ENCODE measurements around the gene TBC1D2. TPM values are rescaled to one million over a fixed set of nuclear protein-coding genes. Genes with fewer than 3 reads are reported as not detected.
"Not testable (repeated sequence)": the region's sequence is repeated elsewhere in the genome, so short reads cannot be mapped to it uniquely, and the experiment has no call there.

Gene TBC1D2
- total and polyA plus RNA-seq, 2 donors (not counting 3 experiments of a cell fraction or from before 2014, with no cell fraction given) = 3.4 to 4.5 TPM

GRCh38 chr9:98175028-98175569 is 80.3 kb downstream of the TBC1D2 start:
- DNase-seq (ENCODE audit: low read depth, low spot score) (no peak), FAIRE-seq (no peak)
- no peak overlapping the region for H3K4me3 ChIP-seq (replicated peaks in 1 of 3; ENCODE audit: insufficient read depth in 1 of 3, low read depth in 1 of 3, low read length in 3 of 3)
- no TSS peak for BruUV-seq (replicated peaks)
- H3K79me2 ChIP-seq (ENCODE audit: control insufficient read depth, insufficient read depth, low read length) = no peaks in the 10 kb centered on the region
- ChIA-PET POLR2A (no interaction called here), CTCF (interaction anchor here (0.6 to 1.5 kb wide), 2 partner anchors 18 to 22 kb away, joined by 4 read pairs; no protein-coding TSS in a partner anchor)
- dilution Hi-C loops (cut with MboI; ENCODE audit: extremely low pct_ligation_motif_present, low sequenced_read_pairs) = no loop called here
- no peaks in the 10 kb centered on the region for H3K4me1 ChIP-seq (ENCODE audit: control insufficient read depth, extremely low read depth, insufficient read depth, low read length)
- no peak overlapping the region for H3K27ac ChIP-seq (ENCODE audit: insufficient read depth, low read depth, low read length)
- no peaks in the 10 kb centered on the region for H3K36me3 ChIP-seq (ENCODE audit: control insufficient read depth in 2 of 2, extremely low read depth in 1 of 2, insufficient read depth in 2 of 2, low read length in 2 of 2)
- no peaks in the 10 kb centered on the region for H3K27me3 ChIP-seq (ENCODE audit: control insufficient read depth in 2 of 2, insufficient read depth in 2 of 2, low read length in 2 of 2)
- H3K9me3 ChIP-seq (replicated peaks; ENCODE audit: control insufficient read depth, insufficient read depth, low read length) = no peaks in the 10 kb centered on the region
- intact Hi-C loops (cut with micrococcal nuclease) = no loop called here
- H2AFZ ChIP-seq (ENCODE audit: low read depth, low read length) = no peak overlapping the region
- no peak overlapping the region for H3K4me2 ChIP-seq (ENCODE audit: insufficient read depth, low read length)
- no peaks in the 10 kb centered on the region for H3K9me1 ChIP-seq (replicated peaks; ENCODE audit: control insufficient read depth, extremely low read depth, insufficient read depth, low read length)
- TF ChIP-seq GATA2 (IDR thresholded peaks at IDR 0.05; ENCODE audit: insufficient read depth, insufficient read length, low read depth, low read length) (no peak), POLR2AphosphoS5 (IDR thresholded peaks at IDR 0.05; ENCODE audit: insufficient read depth, low read depth, low read length) (no peak), MYC (IDR thresholded peaks at IDR 0.05; ENCODE audit: low read depth, low read length) (no peak), FOS (IDR thresholded peaks at IDR 0.05; ENCODE audit: borderline replicate concordance, insufficient read depth, low read length) (no peak), EZH2 (IDR thresholded peaks at IDR 0.05; ENCODE audit: borderline replicate concordance, low read depth, low read length, severe bottlenecking) (no peak), POLR2A (IDR thresholded peaks at IDR 0.05; ENCODE audit: low read depth, low read length) (no peak), JUN (IDR thresholded peaks at IDR 0.05; ENCODE audit: borderline replicate concordance, insufficient read depth, insufficient read length, low read depth) (no peak), MAX (IDR thresholded peaks at IDR 0.05; ENCODE audit: insufficient read depth, insufficient read length) (no peak)
- TF ChIP-seq, protein P1, sequence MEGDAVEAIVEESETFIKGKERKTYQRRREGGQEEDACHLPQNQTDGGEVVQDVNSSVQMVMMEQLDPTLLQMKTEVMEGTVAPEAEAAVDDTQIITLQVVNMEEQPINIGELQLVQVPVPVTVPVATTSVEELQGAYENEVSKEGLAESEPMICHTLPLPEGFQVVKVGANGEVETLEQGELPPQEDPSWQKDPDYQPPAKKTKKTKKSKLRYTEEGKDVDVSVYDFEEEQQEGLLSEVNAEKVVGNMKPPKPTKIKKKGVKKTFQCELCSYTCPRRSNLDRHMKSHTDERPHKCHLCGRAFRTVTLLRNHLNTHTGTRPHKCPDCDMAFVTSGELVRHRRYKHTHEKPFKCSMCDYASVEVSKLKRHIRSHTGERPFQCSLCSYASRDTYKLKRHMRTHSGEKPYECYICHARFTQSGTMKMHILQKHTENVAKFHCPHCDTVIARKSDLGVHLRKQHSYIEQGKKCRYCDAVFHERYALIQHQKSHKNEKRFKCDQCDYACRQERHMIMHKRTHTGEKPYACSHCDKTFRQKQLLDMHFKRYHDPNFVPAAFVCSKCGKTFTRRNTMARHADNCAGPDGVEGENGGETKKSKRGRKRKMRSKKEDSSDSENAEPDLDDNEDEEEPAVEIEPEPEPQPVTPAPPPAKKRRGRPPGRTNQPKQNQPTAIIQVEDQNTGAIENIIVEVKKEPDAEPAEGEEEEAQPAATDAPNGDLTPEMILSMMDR (IDR thresholded peaks at IDR 0.05; ENCODE audit: extremely low read depth in 1 of 2, insufficient read depth in 1 of 2, low read depth in 1 of 2, low read length in 2 of 2) = no peak
- no peak overlapping the region for H3K9ac ChIP-seq (replicated peaks; ENCODE audit: extremely low read depth, insufficient read depth, low read length)
- no peaks in the 10 kb centered on the region for H4K20me1 ChIP-seq (replicated peaks; ENCODE audit: control insufficient read depth, extremely low read depth, insufficient read depth, low read length)

DNA sequence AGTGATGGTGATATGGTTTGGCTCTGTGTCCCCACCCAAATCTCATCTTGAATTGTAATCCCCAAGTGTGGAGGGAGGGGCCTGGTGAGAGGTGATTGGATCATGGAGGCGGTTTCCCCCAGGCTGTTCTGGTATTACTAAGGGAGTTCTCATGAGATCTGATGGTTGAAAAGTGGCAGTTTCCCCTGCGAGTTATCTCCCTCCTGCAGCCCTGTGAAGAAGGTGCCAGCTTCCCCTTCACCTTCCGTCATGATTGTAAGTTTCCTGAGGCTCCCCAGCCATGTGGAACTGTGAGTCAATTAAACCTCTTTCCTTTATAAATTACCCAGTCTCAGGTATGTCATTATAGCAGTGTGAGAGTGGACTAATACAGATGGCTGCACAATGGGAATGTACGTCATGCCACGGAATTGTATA is 80.9 kb downstream of the TBC1D2 start:
- peak; percentile 51 for DNase-seq (ENCODE audit: low read depth, low spot score)
- H2AFZ ChIP-seq (ENCODE audit: low read depth, low read length); H3K27me3 ChIP-seq (ENCODE audit: control insufficient read depth in 2 of 2, insufficient read depth in 2 of 2, low read length in 2 of 2); BruUV-seq (replicated peaks); H3K27ac ChIP-seq (ENCODE audit: insufficient read depth, low read depth, low read length); H3K4me2 ChIP-seq (ENCODE audit: insufficient read depth, low read length); H3K9ac ChIP-seq (replicated peaks; ENCODE audit: extremely low read depth, insufficient read depth, low read length); H3K4me3 ChIP-seq (replicated peaks in 1 of 3; ENCODE audit: insufficient read depth in 1 of 3, low read depth in 1 of 3, low read length in 3 of 3); H3K36me3 ChIP-seq (ENCODE audit: control insufficient read depth in 2 of 2, extremely low read depth in 1 of 2, insufficient read depth in 2 of 2, low read length in 2 of 2); H3K79me2 ChIP-seq (ENCODE audit: control insufficient read depth, insufficient read depth, low read length); H3K9me3 ChIP-seq (replicated peaks; ENCODE audit: control insufficient read depth, insufficient read depth, low read length); H4K20me1 ChIP-seq (replicated peaks; ENCODE audit: control insufficient read depth, extremely low read depth, insufficient read depth, low read length); FAIRE-seq; intact Hi-C loops (cut with micrococcal nuclease); dilution Hi-C loops (cut with MboI; ENCODE audit: extremely low pct_ligation_motif_present, low sequenced_read_pairs); H3K4me1 ChIP-seq (ENCODE audit: control insufficient read depth, extremely low read depth, insufficient read depth, low read length); H3K9me1 ChIP-seq (replicated peaks; ENCODE audit: control insufficient read depth, extremely low read depth, insufficient read depth, low read length): not testable (repeated sequence)
- POLR2A ChIA-PET = interaction anchor here (0.6 kb wide), 1 partner anchor 8 kb away, joined by 7 read pairs; no protein-coding TSS in a partner anchor
- CTCF ChIA-PET = interaction anchor here (1.5 kb wide), 1 partner anchor 19 kb away, joined by 4 read pairs; no protein-coding TSS in a partner anchor

All from endothelial cell of umbilical vein (primary cell).